Measurements from ENCODE around the gene E4F1. TPM values are rescaled to one million over a fixed set of nuclear protein-coding genes. Genes with fewer than 3 reads are reported as not detected.

Gene E4F1
- polyA plus RNA-seq, 3 donors, result 4.9 to 50.9 (median 5.8) TPM

- H3K27me3 ChIP-seq (ENCODE audit: control insufficient read depth in 2 of 2, insufficient read depth in 2 of 2, low read length in 2 of 2), result peaks cover 35 to 54% of the 10 kb centered on the region in 2 donors
- H3K4me3 ChIP-seq (replicated peaks in 1 of 3; ENCODE audit: low read depth in 2 of 3, low read length in 3 of 3), result no peak overlapping the region
- no peaks in the 10 kb centered on the region for H3K79me2 ChIP-seq (ENCODE audit: insufficient read depth, low read length)
- Mint-ChIP-seq H3K4me3 (peak overlapping the region in 1 of 2 donors; percentile 69), H3K27ac (peak overlapping the region in 1 of 7 donors; percentile 53), H3K27me3 (ENCODE audit: low read depth in 3 of 3) (peaks cover 53 to 73% (median 58%) of the 10 kb centered on the region in 3 donors), H3K9me3 (peaks cover 0 to 13% (median 4%) of the 10 kb centered on the region in 7 donors), H3K4me1 (peaks cover 4% of the 10 kb centered on the region), H3K36me3 (no peaks in the 10 kb centered on the region)
- peak overlapping the region; percentile 22 for H3K4me2 ChIP-seq (replicated peaks; ENCODE audit: extremely low read depth, low read length, poor library complexity, severe bottlenecking)
- H3K27ac ChIP-seq (ENCODE audit: low read depth in 1 of 2, low read length in 2 of 2), result no peak overlapping the region
- TF ChIP-seq CTCF (IDR thresholded peaks at IDR 0.05), result no peak
- no peak for DNase-seq
- intact Hi-C loops (cut with micrococcal nuclease), result loop anchor here in 1 of 2 donors (5.0 kb wide), 1 partner anchor 57 kb away; the partner anchor contains the start of gene ECI1
- peaks cover 3 to 7% of the 10 kb centered on the region in 2 donors for H3K4me1 ChIP-seq (ENCODE audit: control insufficient read depth in 1 of 2, insufficient read depth in 2 of 2, low read length in 2 of 2)
- no peaks in the 10 kb centered on the region for H3K36me3 ChIP-seq (replicated peaks in 1 of 2; ENCODE audit: control insufficient read depth in 1 of 2, insufficient read depth in 2 of 2, low read length in 2 of 2)
- H3K9ac ChIP-seq (ENCODE audit: insufficient read depth, low read length, poor library complexity, severe bottlenecking), result no peak overlapping the region
- H4K20me1 ChIP-seq (ENCODE audit: insufficient read depth, low read length), result no peaks in the 10 kb centered on the region
- peaks cover 0 to 7% of the 10 kb centered on the region in 2 donors for H3K9me3 ChIP-seq (replicated peaks in 1 of 2; ENCODE audit: control insufficient read depth in 1 of 2, insufficient read depth in 1 of 2, low read length in 2 of 2)
- no peak overlapping the region for H2AFZ ChIP-seq (ENCODE audit: insufficient read depth, low read depth, low read length, poor library complexity, severe bottlenecking)
- WGBS (ENCODE audit: insufficient coverage), result under 1% methylated on average over 40 of the region's 49 CpGs
Observed at GRCh38 chr16:2195322-2196161, 27.8 kb upstream of the E4F1 start.

GRCh38 chr16:2196162-2196980 lies 27.0 kb upstream of the E4F1 start, which contains the start of gene CASKIN1:
TSS of gene CASKIN1 (minus strand) at chr16:2196605. CDS start at chr16:2196432, 173 bp downstream.
- intact Hi-C loops (cut with micrococcal nuclease), result loop anchor here in 1 of 2 donors (5.0 kb wide), 1 partner anchor 56 kb away; the partner anchor contains the start of gene ECI1

More at GRCh38 chr16:2196162-2196980, 27.0 kb upstream of the E4F1 start, which contains the start of gene CASKIN1:
- Histone ChIP-seq H2AFZ (ENCODE audit: insufficient read depth, low read depth, low read length, poor library complexity, severe bottlenecking) (no peak within 1 kb of the TSS), H3K4me3 (replicated peaks in 1 of 3; ENCODE audit: low read depth in 2 of 3, low read length in 3 of 3) (no peak within 1 kb of the TSS), H3K9me3 (replicated peaks in 1 of 2; ENCODE audit: control insufficient read depth in 1 of 2, insufficient read depth in 1 of 2, low read length in 2 of 2) (peaks cover 0 to 7% of the 10 kb centered on the region in 2 donors), H3K4me1 (ENCODE audit: control insufficient read depth in 1 of 2, insufficient read depth in 2 of 2, low read length in 2 of 2) (peaks cover 3 to 7% of the 10 kb centered on the region in 2 donors), H3K4me2 (replicated peaks; ENCODE audit: extremely low read depth, low read length, poor library complexity, severe bottlenecking) (peak within 1 kb of the TSS; percentile 22), H3K79me2 (ENCODE audit: insufficient read depth, low read length) (no peaks in the 10 kb centered on the region), H3K27ac (ENCODE audit: low read depth in 1 of 2, low read length in 2 of 2) (no peak within 1 kb of the TSS), H3K36me3 (replicated peaks in 1 of 2; ENCODE audit: control insufficient read depth in 1 of 2, insufficient read depth in 2 of 2, low read length in 2 of 2) (no peaks in the 10 kb centered on the region), H3K27me3 (ENCODE audit: control insufficient read depth in 2 of 2, insufficient read depth in 2 of 2, low read length in 2 of 2) (peaks cover 35 to 54% of the 10 kb centered on the region in 2 donors), H4K20me1 (ENCODE audit: insufficient read depth, low read length) (no peaks in the 10 kb centered on the region), H3K9ac (ENCODE audit: insufficient read depth, low read length, poor library complexity, severe bottlenecking) (no peak within 1 kb of the TSS)
- Mint-ChIP-seq H3K9me3 (peaks cover 0 to 13% (median 4%) of the 10 kb centered on the region in 7 donors), H3K36me3 (no peaks in the 10 kb centered on the region), H3K4me1 (peaks cover 4% of the 10 kb centered on the region), H3K4me3 (peak within 1 kb of the TSS; percentile 27 to 76), H3K27ac (no peak within 1 kb of the TSS), H3K27me3 (ENCODE audit: low read depth in 3 of 3) (peaks cover 53 to 79% (median 60%) of the 10 kb centered on the region in 3 donors)
- DNase-seq, result peak; percentile 10 to 31 (median 27)
- no peak for TF ChIP-seq CTCF (IDR thresholded peaks at IDR 0.05)
- WGBS (ENCODE audit: insufficient coverage), result under 1% methylated on average over 99 of the region's 129 CpGs
